K562 (cell line): Measurements from ENCODE around the gene AADAC. TPM values are rescaled to one million over a fixed set of nuclear protein-coding genes. Genes with fewer than 3 reads are reported as not detected.

Source experiments
- ATAC-seq: fragments of 200-7000 bp; cut with Tn5 transposase; 3 replicates; pipeline ENCODE4 v1.9.1; 2020; ENCODE audit warnings: moderate library complexity
- BruUV-seq: library from RNA; stranded (reverse); fragments of 400-500 nt; replicated peaks from 2 replicates; lab custom pipeline; 2021; lab: Mats Ljungman, UMichigan
- CTCF ChIA-PET: fragments of 300-600 bp; formaldehyde crosslinking; extraction: SDS; loops from one replicate; lab custom pipeline; 2021; ENCODE audit warnings: low intra/inter-chr PET ratio; lab: Yijun Ruan, JAX
- POLR2A ChIA-PET: fragments of 300-600, 350-650 bp; sonication (Branson Sonifier 250); formaldehyde crosslinking; extraction: SDS; loops from one replicate; lab custom pipeline; 2021; ENCODE audit warnings: antibody characterized with exemption, inconsistent platforms; lab: Yijun Ruan, JAX
- DNase-seq, 4 experiments: peaks; one replicate each; pipeline versions ENCODE4 v3.0.0 to v3.0.0-alpha.2; 2011 to 2018; ENCODE audit warnings: low spot score in 3 of 4, mixed read lengths in 3 of 4; ENCODE audit errors: extremely low read depth in 1 of 4
- FAIRE-seq: peaks from 2 replicates; lab custom pipeline; 2011; peaks lifted over from hg19 to GRCh38; lab: Jason Lieb, UNC
- H2AFZ ChIP-seq: 2 replicates; pipeline ENCODE4 v1.6.0; 2011; ENCODE audit warnings: low read depth, low read length, control low read depth, inconsistent platforms
- H3K27ac ChIP-seq: fragments of 200-600 bp; 3 replicates; pipeline ENCODE4 v1.8.0; 2011; ENCODE audit warnings: low read depth, mild to moderate bottlenecking, control low read depth, inconsistent platforms, low read length, moderate library complexity, mixed read lengths; ENCODE audit errors: extremely low read depth
- H3K27me3 ChIP-seq, 2 experiments: fragments of 300-600 bp in 1 of 2; 2 replicates in 1 of 2; 3 replicates in 1 of 2; pipeline versions ENCODE4 v1.6.0 to v1.8.0; 2011; ENCODE audit warnings: inconsistent platforms in 2 of 2, low read length in 2 of 2, mild to moderate bottlenecking in 1 of 2, mixed read lengths in 1 of 2, moderate library complexity in 1 of 2; ENCODE audit not compliant: control insufficient read depth in 2 of 2, insufficient read depth in 2 of 2
- H3K36me3 ChIP-seq: fragments of 300-600 bp; 3 replicates; pipeline ENCODE4 v1.8.0; 2011; ENCODE audit warnings: mild to moderate bottlenecking, low read length, inconsistent platforms; ENCODE audit not compliant: control insufficient read depth, insufficient read depth
- H3K4me1 ChIP-seq, 2 experiments: fragments of 200-600 bp in 1 of 2; replicated peaks in 1 of 2; 2 replicates in 1 of 2; 3 replicates in 1 of 2; pipeline versions ENCODE4 v1.5.1 to v1.8.0; 2011; ENCODE audit warnings: inconsistent platforms in 2 of 2, low read length in 2 of 2, mild to moderate bottlenecking in 1 of 2, mixed read lengths in 1 of 2, moderate library complexity in 1 of 2; ENCODE audit not compliant: control insufficient read depth in 2 of 2, insufficient read depth in 2 of 2
- H3K4me2 ChIP-seq: 2 replicates; pipeline ENCODE4 v1.6.1; 2011; ENCODE audit warnings: low read length, control low read depth, inconsistent platforms, mixed read lengths; ENCODE audit not compliant: insufficient read depth
- H3K4me3 ChIP-seq: fragments of 200-600 bp; sonication (generic), shearing (Covaris generic); 2 replicates; pipeline ENCODE4 v1.5.1; 2016; ENCODE audit warnings: control low read depth, inconsistent platforms
- H3K79me2 ChIP-seq: fragments of 200-600 bp; 3 replicates; pipeline ENCODE4 v1.8.0; 2011; ENCODE audit warnings: low read length, inconsistent platforms; ENCODE audit not compliant: control insufficient read depth, insufficient read depth
- H3K9ac ChIP-seq, 2 experiments: 2 replicates each; pipeline versions ENCODE4 v1.6.0 to v1.6.1; 2011; ENCODE audit warnings: low read depth in 2 of 2, low read length in 2 of 2, control low read depth in 1 of 2, inconsistent platforms in 1 of 2, mild to moderate bottlenecking in 1 of 2, mixed read lengths in 1 of 2; ENCODE audit not compliant: insufficient read depth in 1 of 2
- H3K9me1 ChIP-seq: one replicate; pipeline ENCODE4 v1.6.0; 2011; ENCODE audit warnings: inconsistent platforms, mild to moderate bottlenecking, low read length, moderate library complexity; ENCODE audit not compliant: control insufficient read depth, insufficient read depth
- H3K9me3 ChIP-seq: replicated peaks from 2 replicates; pipeline ENCODE4 v1.5.1; 2011; ENCODE audit warnings: low read depth, low read length, inconsistent platforms; ENCODE audit not compliant: control insufficient read depth, insufficient read depth
- H4K20me1 ChIP-seq: replicated peaks from 2 replicates; pipeline ENCODE4 v1.6.1; 2011; ENCODE audit warnings: low read length, inconsistent platforms, mixed read lengths; ENCODE audit not compliant: control insufficient read depth, insufficient read depth
- CREB3L1 ChIP-seq: fragments of 450-650 bp; IDR thresholded peaks from 2 replicates; pipeline ENCODE4 v1.6.1; 2014; ENCODE audit warnings: low read depth, mild to moderate bottlenecking, moderate library complexity, borderline replicate concordance
- ETV6 ChIP-seq, 3 experiments: fragments of 150-350 bp in 1 of 3; sonication (generic) in 1 of 3; formaldehyde crosslinking in 1 of 3; IDR thresholded peaks; 2 replicates each; pipeline versions ENCODE4 v1.6.1 to v1.8.0; 2014 to 2022; ENCODE audit warnings: borderline replicate concordance in 2 of 3, low read depth in 2 of 3, antibody characterized with exemption in 1 of 3, low read length in 1 of 3, mild to moderate bottlenecking in 1 of 3, missing genetic modification reagents in 1 of 3
- GATAD2A ChIP-seq: fragments of 450-650 bp; IDR thresholded peaks from 2 replicates; pipeline ENCODE4 v1.6.1; 2017
- HDAC1 ChIP-seq, 2 experiments: fragments of 450-650 bp; IDR thresholded peaks; 2 replicates each; pipeline ENCODE4 v1.6.1; 2016 to 2017; ENCODE audit warnings: inconsistent platforms in 1 of 2, mild to moderate bottlenecking in 1 of 2, moderate library complexity in 1 of 2
- HSF4 ChIP-seq: fragments of 250-450 bp; sonication (Bioruptor Pico); IDR thresholded peaks from 2 replicates; pipeline ENCODE4 v2.1.2; 2022; ENCODE audit warnings: mild to moderate bottlenecking, moderate library complexity, borderline replicate concordance
- L3MBTL2 ChIP-seq: fragments of 450-650 bp; IDR thresholded peaks from 2 replicates; pipeline ENCODE4 v1.6.1; 2016; ENCODE audit warnings: mild to moderate bottlenecking, moderate library complexity
- MEF2D ChIP-seq: conservative IDR thresholded peaks from 2 replicates; pipeline ENCODE4 v1.6.1; 2016; ENCODE audit warnings: low read depth, missing genetic modification characterization, missing compliant biosample characterization
- MXI1 ChIP-seq: IDR thresholded peaks from 2 replicates; pipeline ENCODE4 v1.6.1; 2011; ENCODE audit warnings: low read depth, mild to moderate bottlenecking, improper control_type of control experiment, low read length
- POLR2G ChIP-seq: fragments of 200-400 bp; formaldehyde crosslinking; IDR thresholded peaks from 2 replicates; pipeline ENCODE4 v1.6.1; 2017; ENCODE audit warnings: low read depth, mild to moderate bottlenecking, antibody characterized with exemption, low read length, moderate library complexity
- SMARCC2 ChIP-seq: fragments of 450-650 bp; IDR thresholded peaks from 2 replicates; pipeline ENCODE4 v1.6.1; 2017; ENCODE audit warnings: antibody characterized with exemption, moderate library complexity, mild to moderate bottlenecking, low read depth
- SMC3 ChIP-seq: conservative IDR thresholded peaks from 2 replicates; pipeline ENCODE4 v1.6.1; 2011; ENCODE audit warnings: low read depth, low read length, improper control_type of control experiment; ENCODE audit not compliant: insufficient read depth
- TRIM28 ChIP-seq: fragments of 450-650 bp; IDR thresholded peaks from 2 replicates; pipeline ENCODE4 v1.6.1; 2017
- ZNF146 ChIP-seq: IDR thresholded peaks from one replicate; pipeline ENCODE4 v1.6.1; 2018; ENCODE audit warnings: missing compliant biosample characterization; ENCODE audit not compliant: unreplicated experiment
- ZNF316 ChIP-seq: fragments of 450-650 bp; IDR thresholded peaks from 2 replicates; pipeline ENCODE4 v1.6.1; 2016
- ZNF512 ChIP-seq: IDR thresholded peaks from 2 replicates; pipeline ENCODE4 v1.6.1; 2016; ENCODE audit warnings: missing genetic modification characterization, missing compliant biosample characterization
- WGBS: fragments of 100-300 bp; shearing (Covaris generic); methylation state at CpG from one replicate; pipeline ENCODE4 v1.1.6; 2016; ENCODE audit warnings: low coverage, mixed read lengths; ENCODE audit not compliant: insufficient coverage; ENCODE audit errors: missing lambda C conversion rate; 5-methylcytosine and 5-hydroxymethylcytosine counted together
- in situ Hi-C: fragments of 300-500 bp; cut with MboI; formaldehyde crosslinking; loops from 4 replicates; pipeline ENCODE4 v1.15.0; 2018; ENCODE audit warnings: inconsistent platforms, mixed read lengths
- intact Hi-C: fragments of 100-400 bp; cut with micrococcal nuclease; formaldehyde crosslinking; loops from 2 replicates; pipeline ENCODE4 v1.14.2; 2022
- polyA plus RNA-seq, 8 experiments: library from polyadenylated mRNA; depleted of rRNA in 4 of 8; stranded (reverse) in 5 of 8; unstranded in 3 of 8; fragments of >200 nt; fragmentation: Nextera tagmentation in 2 of 8; fragmentation: Illumina TruSeq in 1 of 8; extraction: Ambion mirVana in 2 of 8; extraction: Trizol in 1 of 8; gene quantifications; 2 replicates each; pipeline versions ENCODE4 v1.2.1 to v1.2.3, GENCODE V29; 2011 to 2014; ENCODE audit warnings: inconsistent platforms in 1 of 8, missing spikeins in 1 of 8
- total RNA-seq, 7 experiments: library from RNA; depleted of rRNA in 6 of 7; stranded (reverse); fragments of >200 nt in 6 of 7; fragmentation: Illumina TruSeq in 2 of 7; extraction: Trizol in 2 of 7; gene quantifications; 2 replicates each; pipeline versions ENCODE4 v1.2.1 to v1.2.3, GENCODE V29; 2011 to 2021; ENCODE audit warnings: low replicate concordance in 1 of 7

Gene AADAC
- total and polyA plus RNA-seq, 9 of the 15 experiments (the other 6 are each of a cell fraction or from before 2014, with no cell fraction given) = 0.47 TPM; not detected in 8

GRCh38 chr3:151859905-151860304 is 46.0 kb downstream of the AADAC start:
- BruUV-seq = no TSS peak
- Histone ChIP-seq H2AFZ (no peak overlapping the region), H3K36me3 (no peaks in the 10 kb centered on the region), H3K27ac (no peak overlapping the region), H3K4me2 (no peak overlapping the region), H3K79me2 (no peaks in the 10 kb centered on the region), H3K4me1 (no peaks in the 10 kb centered on the region), H3K27me3 (no peaks in the 10 kb centered on the region)
- intact Hi-C loops = no loop called here
- no peak for DNase-seq
- CTCF ChIA-PET = no interaction called here
- no peak for FAIRE-seq
- in situ Hi-C loops = loop anchor here (10.0 kb wide), 1 partner anchor 1385 kb away; no protein-coding TSS in a partner anchor
- ATAC-seq = no peak
- no peak for TF ChIP-seq GATAD2A
- no peak for TF ChIP-seq TRIM28
- TF ChIP-seq ZNF316 = no peak
- TF ChIP-seq, all 486 proteins: peak for 0
- H4K20me1 ChIP-seq = no peaks in the 10 kb centered on the region
- H3K9me1 ChIP-seq = no peaks in the 10 kb centered on the region
- no peaks in the 10 kb centered on the region for H3K9me3 ChIP-seq
- POLR2A ChIA-PET = interaction anchor here (1.2 kb wide), 1 partner anchor 16 kb away, joined by 3 read pairs; no protein-coding TSS in a partner anchor
- no peak overlapping the region for H3K9ac ChIP-seq
- no peak overlapping the region for H3K4me3 ChIP-seq

GRCh38 chr3:151863611-151864010 is 49.7 kb downstream of the AADAC start:
- no peaks in the 10 kb centered on the region for H3K79me2 ChIP-seq
- ATAC-seq = no peak
- H2AFZ ChIP-seq = no peak overlapping the region
- H3K36me3 ChIP-seq = no peaks in the 10 kb centered on the region
- ChIA-PET CTCF (no interaction called here), POLR2A (interaction anchor here (1.6 kb wide), 1 partner anchor 8 kb away, joined by 5 read pairs; no protein-coding TSS in a partner anchor)
- FAIRE-seq = no peak
- TF ChIP-seq CREB3L1 (no peak), SMARCC2 (no peak), ZNF512 (tag) (no peak), POLR2G (no peak), MEF2D (no peak), HSF4 (CRISPR knock-in tag) (no peak), ZNF146 (CRISPR knock-in tag) (no peak), L3MBTL2 (no peak), SMC3 (no peak), HDAC1 (IDR thresholded peaks at IDR 0.05) (no peak), ETV6 (IDR thresholded peaks at IDR 0.05; ENCODE audit: borderline replicate concordance in 1 of 2, low read depth in 2 of 2, low read length in 1 of 2) (no peak), ETV6 (CRISPR knock-in tag; IDR thresholded peaks at IDR 0.05; ENCODE audit: borderline replicate concordance) (no peak), MXI1 (no peak)
- no peak overlapping the region for H3K27ac ChIP-seq
- no peaks in the 10 kb centered on the region for H4K20me1 ChIP-seq
- 12% methylated on average over 2 of the region's 2 CpGs for WGBS
- no peaks in the 10 kb centered on the region for H3K9me3 ChIP-seq
- no peak overlapping the region for H3K4me2 ChIP-seq
- H3K4me3 ChIP-seq = no peak overlapping the region
- no peak for DNase-seq
- no peak overlapping the region for H3K9ac ChIP-seq
- H3K9me1 ChIP-seq = no peaks in the 10 kb centered on the region
- intact Hi-C loops = no loop called here
- in situ Hi-C loops = loop anchor here (10.0 kb wide), 1 partner anchor 1389 kb away; no protein-coding TSS in a partner anchor
- H3K27me3 ChIP-seq = no peaks in the 10 kb centered on the region
- no TSS peak for BruUV-seq
- no peaks in the 10 kb centered on the region for H3K4me1 ChIP-seq
